T-helper 22 cell (primary cell): Measurements from ENCODE around the gene LRIG1.

Experiments used
- DNase-seq: peaks from one replicate; pipeline ENCODE4 v3.0.0-alpha.2; 2020; ENCODE audit warnings: low read depth

The LRIG1 gene

DNA sequence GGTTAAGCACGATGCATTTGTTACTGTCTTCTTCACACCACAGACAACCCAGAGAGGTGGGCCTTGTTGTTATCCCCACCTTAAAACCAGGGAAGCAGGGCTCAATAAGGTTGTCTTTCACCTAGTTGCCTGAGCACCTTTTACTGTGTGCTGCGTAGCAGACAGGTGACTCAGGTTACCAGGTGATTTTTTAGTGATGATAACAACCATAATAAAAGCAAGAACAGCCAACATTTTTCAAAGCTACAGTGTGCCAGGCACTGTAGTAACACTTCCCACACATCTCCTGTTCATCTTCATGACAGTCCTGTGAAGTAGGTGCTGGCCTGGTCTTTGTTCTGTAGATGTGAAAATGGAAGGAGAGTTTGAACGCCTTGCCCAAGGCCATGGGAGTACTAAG is 147.8 kb downstream of the LRIG1 start:
- DNase-seq, result no peak

DNA sequence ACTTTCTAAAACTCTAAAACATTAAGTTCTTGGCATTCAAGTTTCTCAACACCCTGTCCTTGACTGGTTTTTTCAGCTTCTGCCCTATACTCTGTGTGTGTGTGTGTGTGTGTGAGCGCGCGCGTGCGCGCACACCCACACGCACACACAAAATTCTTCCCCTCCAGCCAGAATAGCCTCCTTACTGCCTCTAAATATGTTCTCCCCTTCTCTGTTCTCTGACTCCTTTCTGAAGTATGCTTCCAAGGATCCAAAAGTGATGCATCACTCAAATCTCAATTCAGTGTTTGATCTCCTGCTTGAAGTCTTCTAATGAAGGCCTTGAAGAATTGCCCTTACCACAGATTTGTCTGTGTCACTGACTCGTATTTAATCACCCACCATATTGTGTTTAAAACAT is 150.2 kb downstream of the LRIG1 start:
- no peak for DNase-seq

DNA sequence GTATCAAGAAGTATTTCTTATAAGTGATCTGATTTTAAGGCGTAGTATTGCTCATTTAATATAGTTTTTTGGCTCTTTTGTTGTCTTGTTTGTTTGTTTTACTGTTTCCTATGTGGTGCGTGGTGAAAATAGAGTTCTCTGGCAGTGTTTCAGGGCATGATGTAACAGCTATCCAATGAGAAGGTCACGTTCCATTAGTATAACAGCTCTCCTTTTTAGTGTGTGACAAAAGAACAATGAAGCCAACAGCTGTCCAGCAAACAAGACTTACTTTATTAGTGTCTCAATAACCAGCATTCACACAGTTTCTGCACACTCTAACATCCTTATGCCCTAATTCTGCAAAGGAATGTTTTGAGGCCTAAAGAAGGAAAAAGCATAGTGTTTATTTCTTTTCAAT is 152.1 kb downstream of the LRIG1 start:
- DNase-seq, result no peak

DNA sequence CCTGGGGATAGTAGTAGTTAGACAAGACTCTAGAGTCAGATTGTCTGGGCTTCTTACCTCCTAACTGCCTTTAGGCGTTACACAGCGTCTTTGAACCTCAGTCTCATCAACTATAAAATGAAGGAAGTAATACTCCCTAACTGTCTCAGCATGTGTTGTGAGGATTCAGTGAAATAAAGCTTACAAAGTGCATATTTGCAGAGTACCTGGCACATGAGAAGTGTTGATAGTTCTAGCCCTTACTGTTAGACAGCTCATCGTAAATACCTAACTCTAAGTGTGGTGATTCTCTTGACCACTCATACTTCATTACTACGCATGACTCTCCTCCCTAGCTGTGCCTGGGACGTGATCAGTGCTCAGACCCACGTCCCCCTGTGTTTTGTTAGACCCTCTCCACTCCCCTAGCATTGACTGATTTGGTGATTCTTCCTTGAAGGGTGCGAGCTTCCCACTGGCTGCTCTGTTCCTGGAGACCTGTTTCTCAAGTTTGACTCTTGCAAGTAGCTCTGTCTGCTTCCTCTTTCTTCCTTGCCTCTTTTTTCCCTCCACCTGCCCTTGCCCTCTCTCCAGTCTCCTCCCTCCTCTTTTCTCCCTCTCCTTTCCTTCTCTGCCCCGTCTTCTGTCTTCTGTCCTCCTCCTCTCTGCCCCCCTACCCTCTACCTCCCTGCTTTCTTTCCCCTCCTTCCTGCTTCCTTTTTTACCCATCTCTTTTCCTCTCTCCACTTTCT is 155.8 kb downstream of the LRIG1 start:
- no peak for DNase-seq

DNA sequence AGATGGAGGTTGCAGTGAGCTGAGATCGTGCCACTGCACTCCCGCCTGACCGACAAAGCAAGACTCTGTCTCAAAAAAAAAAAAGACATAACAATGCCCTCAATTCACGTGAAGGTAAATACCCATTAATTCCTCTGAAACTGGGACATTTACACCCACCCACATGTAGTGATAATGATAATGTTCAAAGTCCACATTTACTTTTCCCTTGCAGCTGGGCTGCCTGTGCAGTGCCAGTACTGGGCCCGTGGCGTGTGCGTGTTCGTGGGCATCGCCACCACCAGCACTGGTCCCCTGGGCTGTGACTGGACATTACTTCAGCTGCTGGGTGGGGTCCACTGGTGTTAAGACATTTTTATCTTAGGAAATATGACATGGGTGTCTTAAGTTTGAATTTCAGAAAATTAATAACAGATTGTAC is 156.4 kb downstream of the LRIG1 start:
- no peak for DNase-seq

DNA sequence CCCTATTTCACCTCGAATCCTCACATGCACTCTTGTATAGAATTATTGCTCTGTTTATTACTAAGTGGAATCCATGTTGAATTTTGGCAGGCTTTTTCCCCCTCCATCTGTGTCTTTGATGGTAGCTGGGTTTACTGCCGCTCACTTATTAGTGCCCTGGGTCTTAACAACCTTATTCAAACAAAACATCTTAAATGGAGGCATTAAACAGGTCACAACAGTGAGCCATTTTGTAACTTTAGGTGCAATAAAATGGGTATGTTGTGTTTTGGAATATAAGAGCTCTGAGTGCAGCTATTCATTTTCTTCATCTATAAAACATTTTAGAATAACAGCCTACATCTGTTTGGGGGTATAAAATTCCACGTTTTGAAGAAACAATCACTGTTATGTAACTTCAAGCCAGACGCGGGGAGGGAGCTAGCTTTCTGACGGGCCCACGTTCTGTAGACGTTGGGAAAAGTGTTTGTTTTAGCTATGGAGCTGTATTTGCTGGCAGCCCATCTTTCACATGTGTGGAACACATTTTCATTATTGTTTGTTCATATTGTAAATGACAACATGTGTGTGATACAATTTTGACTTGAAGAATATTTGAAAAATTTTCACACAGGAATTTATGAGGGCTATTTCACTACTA is 158.0 kb downstream of the LRIG1 start:
- DNase-seq, result no peak

DNA sequence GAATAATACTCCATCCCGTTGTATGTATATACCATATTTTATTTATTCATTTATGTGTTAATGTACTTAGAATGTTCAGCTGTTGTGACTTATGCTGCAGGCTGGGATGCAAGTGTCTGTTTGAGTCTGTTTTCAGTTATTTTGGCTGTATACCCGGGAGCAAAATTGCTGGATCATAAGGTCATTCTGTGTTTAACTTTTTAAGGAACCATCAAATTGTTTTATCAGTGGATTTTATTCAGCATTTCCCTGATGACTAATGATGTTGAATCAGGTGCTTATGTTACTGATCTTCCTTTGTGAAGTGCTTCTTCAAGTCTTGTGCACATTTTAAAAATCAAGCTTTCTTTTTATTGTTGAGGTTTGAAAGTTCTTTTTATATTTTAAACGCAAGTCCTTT is 161.9 kb downstream of the LRIG1 start:
- DNase-seq, result no peak

DNA sequence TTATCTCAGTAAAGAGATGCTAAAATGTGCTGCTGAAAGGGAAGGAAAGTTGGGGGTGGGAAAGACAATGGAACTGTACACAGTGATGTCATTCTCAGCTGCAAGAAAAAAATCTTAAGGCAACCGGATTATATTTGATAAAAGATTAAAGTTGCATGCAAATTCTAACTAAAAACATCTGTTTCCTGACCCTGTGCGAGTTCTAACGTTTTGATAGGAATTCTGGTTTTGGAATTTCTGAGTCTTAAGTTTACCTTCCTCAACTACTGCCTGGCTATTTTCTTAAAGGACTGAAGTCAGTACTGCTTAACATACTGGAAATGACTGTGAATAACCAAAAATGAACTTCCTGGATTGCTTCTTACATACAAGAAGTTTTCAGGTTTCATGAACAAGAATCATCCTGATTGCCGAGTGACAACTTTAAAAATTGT is 164.5 kb downstream of the LRIG1 start:
- DNase-seq, result no peak

DNA sequence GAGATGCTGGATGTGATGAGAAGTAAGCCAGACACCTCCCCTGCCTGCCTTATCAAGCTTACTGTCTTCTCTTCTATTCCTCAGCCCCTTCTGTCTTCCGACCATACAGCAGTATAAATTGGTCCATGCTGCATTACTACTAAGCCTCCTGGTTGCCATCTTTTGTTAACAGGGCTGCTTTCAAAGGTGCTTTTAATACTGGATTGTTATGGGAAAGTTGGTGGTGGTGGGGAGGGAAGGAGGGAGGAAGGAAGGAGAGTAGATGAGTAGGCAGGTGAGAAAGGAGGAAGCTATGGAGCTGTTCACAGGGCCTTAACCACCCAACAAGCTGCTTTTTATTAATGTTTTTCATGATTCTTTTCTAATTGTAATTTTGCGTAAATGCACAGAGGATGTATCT is 165.2 kb downstream of the LRIG1 start:
- no peak for DNase-seq
